Motor neuron (in vitro differentiated cells): Measurements from ENCODE around the gene CIAO2B. TPM values are rescaled to one million over a fixed set of nuclear protein-coding genes. Genes with fewer than 3 reads are reported as not detected.

Experiments
- total RNA-seq, 8 experiments: library from RNA; unstranded; fragments of 300-600 nt; gene quantifications; 2 replicates each; pipeline versions ENCODE4 v1.2.3 to v1.2.4, GENCODE V29; 2022

Gene CIAO2B
- total RNA-seq, 8 experiments from 2014 or later = 95.4 to 159 (median 112) TPM

Other genes with a start within 250 kb of the CIAO2B start
- 10 to 100 TPM in 6 of 8 experiments, 1 to 10 TPM in 2; 8.3 to 45.3 (median 12.3) TPM for gene CMTM4, start 237.7 kb downstream of the CIAO2B start, total RNA-seq
- gene DYNC1LI2, start 182.8 kb downstream of the CIAO2B start, total RNA-seq = 100 to 1,000 TPM in 5 of 8 experiments, 10 to 100 TPM in 3; 71.9 to 174 (median 114) TPM
- gene TERB1, start 132.8 kb downstream of the CIAO2B start, total RNA-seq = under 1 TPM in 2 of 8 experiments, not detected in 6; 0.05 to 0.09 TPM
- gene NAE1, start 103.4 kb downstream of the CIAO2B start, total RNA-seq = 10 to 100 TPM; 46.1 to 82.6 (median 51.5) TPM
- 1 to 10 TPM in 1 of 8 experiments, under 1 TPM in 3, not detected in 4; 0.20 to 2.6 (median 0.42) TPM for gene CA7, start 90.0 kb downstream of the CIAO2B start, total RNA-seq
- gene PDP2, start 53.9 kb downstream of the CIAO2B start, total RNA-seq = 10 to 100 TPM in 2 of 8 experiments, 1 to 10 TPM in 6; 4.3 to 19.0 (median 8.5) TPM
- under 1 TPM in 4 of 8 experiments, not detected in 4; 0.04 to 0.24 (median 0.09) TPM for gene CDH16, start 15.5 kb downstream of the CIAO2B start, total RNA-seq
- gene RRAD, start 8.9 kb downstream of the CIAO2B start, total RNA-seq = 10 to 100 TPM in 1 of 8 experiments, 1 to 10 TPM in 4, under 1 TPM in 3; 0.60 to 33.2 (median 2.1) TPM
- 10 to 100 TPM; 16.8 to 73.9 (median 32.2) TPM for gene CES2, start 1.1 kb upstream of the CIAO2B start, total RNA-seq
- 1 to 10 TPM in 2 of 8 experiments, under 1 TPM in 6; 0.09 to 1.9 (median 0.53) TPM for gene CES3, start 26.9 kb upstream of the CIAO2B start, total RNA-seq
- 10 to 100 TPM in 3 of 8 experiments, 1 to 10 TPM in 4, under 1 TPM in 1; 0.96 to 27.4 (median 7.1) TPM for gene CES4A, start 54.2 kb upstream of the CIAO2B start, total RNA-seq
- gene CBFB, start 94.7 kb upstream of the CIAO2B start, total RNA-seq = 10 to 100 TPM; 20.1 to 77.7 (median 33.0) TPM
- 10 to 100 TPM; 10.4 to 18.8 (median 14.9) TPM for gene PHAF1, start 175.5 kb upstream of the CIAO2B start, total RNA-seq
- 10 to 100 TPM in 2 of 8 experiments, 1 to 10 TPM in 4, under 1 TPM in 2; 0.54 to 20.9 (median 4.3) TPM for gene B3GNT9, start 216.6 kb upstream of the CIAO2B start, total RNA-seq
- gene TRADD, start 225.5 kb upstream of the CIAO2B start, total RNA-seq = 10 to 100 TPM in 3 of 8 experiments, 1 to 10 TPM in 4, under 1 TPM in 1; 0.42 to 18.0 (median 6.6) TPM
- gene FBXL8, start 225.6 kb upstream of the CIAO2B start, total RNA-seq = 10 to 100 TPM in 3 of 8 experiments, 1 to 10 TPM in 5; 1.0 to 44.5 (median 9.0) TPM
- 10 to 100 TPM in 7 of 8 experiments, 1 to 10 TPM in 1; 4.6 to 33.1 (median 18.4) TPM for gene HSF4, start 230.3 kb upstream of the CIAO2B start, total RNA-seq
- 10 to 100 TPM in 7 of 8 experiments, 1 to 10 TPM in 1; 7.3 to 28.0 (median 15.3) TPM for gene NOL3, start 236.1 kb upstream of the CIAO2B start, total RNA-seq
- 10 to 100 TPM; 13.9 to 93.4 (median 55.0) TPM for gene MATCAP1, start 249.6 kb upstream of the CIAO2B start, total RNA-seq